ENCODE results near the gene ERP44. TPM values are rescaled to one million over a fixed set of nuclear protein-coding genes. Genes with fewer than 3 reads are reported as not detected.

Gene ERP44
- polyA plus RNA-seq, 1 donor (not counting 4 experiments of a cell fraction or from before 2014, with no cell fraction given): 17.6 TPM

- H3K9me1 ChIP-seq (ENCODE audit: control insufficient read depth, extremely low read depth, insufficient read depth, low read length): no peaks in the 10 kb centered on the region
- DNase-seq (ENCODE audit: low read depth, low spot score): no peak
- H3K27ac ChIP-seq (ENCODE audit: control insufficient read depth, insufficient read depth, low read length): no peak overlapping the region
- dilution Hi-C loops (cut with MboI; ENCODE audit: extremely low pct_ligation_motif_present, low sequenced_read_pairs): no loop called here
- no peaks in the 10 kb centered on the region for H3K9me3 ChIP-seq (ENCODE audit: control insufficient read depth, low read depth, low read length)
- no peak overlapping the region for H3K4me2 ChIP-seq (ENCODE audit: control insufficient read depth, extremely low read depth, insufficient read depth, low read depth, low read length)
- H3K4me3 ChIP-seq (ENCODE audit: control insufficient read depth in 2 of 3, extremely low read depth in 1 of 3, insufficient read depth in 2 of 3, low read depth in 1 of 3, low read length in 3 of 3): no peak overlapping the region
- no peak overlapping the region for H3K9ac ChIP-seq (ENCODE audit: control insufficient read depth, extremely low read depth, insufficient read depth, low read length)
- H4K20me1 ChIP-seq (ENCODE audit: control insufficient read depth, extremely low read depth, insufficient read depth, low read length): no peaks in the 10 kb centered on the region
- TF ChIP-seq CTCF (optimal IDR thresholded peaks at IDR 0.05 in 1 of 3, IDR thresholded peaks at IDR 0.05 in 1 of 3, conservative IDR thresholded peaks at IDR 0.05 in 1 of 3; ENCODE audit: extremely low read depth in 1 of 3, insufficient read depth in 2 of 3, low read length in 3 of 3) (no peak), EZH2 (IDR thresholded peaks at IDR 0.05; ENCODE audit: low read length) (no peak)
- no peaks in the 10 kb centered on the region for H3K79me2 ChIP-seq (ENCODE audit: control insufficient read depth, insufficient read depth, low read length)
- H3K27me3 ChIP-seq (ENCODE audit: control insufficient read depth, extremely low read depth, insufficient read depth, low read length): no peaks in the 10 kb centered on the region
- no peak overlapping the region for H2AFZ ChIP-seq (ENCODE audit: control insufficient read depth, low read length)
- no peak for FAIRE-seq
- peaks cover 0 to 1% of the 10 kb centered on the region in 2 experiments for H3K36me3 ChIP-seq (ENCODE audit: control insufficient read depth in 2 of 2, extremely low read depth in 1 of 2, insufficient read depth in 2 of 2, low read length in 2 of 2)
- no peaks in the 10 kb centered on the region for H3K4me1 ChIP-seq (ENCODE audit: control insufficient read depth, extremely low read depth, insufficient read depth, low read length)
Measured at GRCh38 chr9:99954819-99955218, 144.0 kb downstream of the ERP44 start.

- H3K4me1 ChIP-seq (ENCODE audit: control insufficient read depth, extremely low read depth, insufficient read depth, low read length): no peaks in the 10 kb centered on the region
- H3K79me2 ChIP-seq (ENCODE audit: control insufficient read depth, insufficient read depth, low read length): no peaks in the 10 kb centered on the region
- H3K9me3 ChIP-seq (ENCODE audit: control insufficient read depth, low read depth, low read length): no peaks in the 10 kb centered on the region
- H2AFZ ChIP-seq (ENCODE audit: control insufficient read depth, low read length): no peak overlapping the region
- no peak overlapping the region for H3K4me3 ChIP-seq (ENCODE audit: control insufficient read depth in 2 of 3, extremely low read depth in 1 of 3, insufficient read depth in 2 of 3, low read depth in 1 of 3, low read length in 3 of 3)
- no peak overlapping the region for H3K9ac ChIP-seq (ENCODE audit: control insufficient read depth, extremely low read depth, insufficient read depth, low read length)
- peaks cover 0 to 1% of the 10 kb centered on the region in 2 experiments for H3K36me3 ChIP-seq (ENCODE audit: control insufficient read depth in 2 of 2, extremely low read depth in 1 of 2, insufficient read depth in 2 of 2, low read length in 2 of 2)
- TF ChIP-seq CTCF (optimal IDR thresholded peaks at IDR 0.05 in 1 of 3, IDR thresholded peaks at IDR 0.05 in 1 of 3, conservative IDR thresholded peaks at IDR 0.05 in 1 of 3; ENCODE audit: extremely low read depth in 1 of 3, insufficient read depth in 2 of 3, low read length in 3 of 3) (no peak), EZH2 (IDR thresholded peaks at IDR 0.05; ENCODE audit: low read length) (no peak)
- no peaks in the 10 kb centered on the region for H3K27me3 ChIP-seq (ENCODE audit: control insufficient read depth, extremely low read depth, insufficient read depth, low read length)
- H4K20me1 ChIP-seq (ENCODE audit: control insufficient read depth, extremely low read depth, insufficient read depth, low read length): no peaks in the 10 kb centered on the region
- dilution Hi-C loops (cut with MboI; ENCODE audit: extremely low pct_ligation_motif_present, low sequenced_read_pairs): no loop called here
- H3K4me2 ChIP-seq (ENCODE audit: control insufficient read depth, extremely low read depth, insufficient read depth, low read depth, low read length): no peak overlapping the region
- no peaks in the 10 kb centered on the region for H3K9me1 ChIP-seq (ENCODE audit: control insufficient read depth, extremely low read depth, insufficient read depth, low read length)
- FAIRE-seq (no peak), DNase-seq (ENCODE audit: low read depth, low spot score) (no peak)
- H3K27ac ChIP-seq (ENCODE audit: control insufficient read depth, insufficient read depth, low read length): no peak overlapping the region
Measured at GRCh38 chr9:99953861-99954507, 144.8 kb downstream of the ERP44 start.
